ENCODE results near the gene KDM8. TPM values are rescaled to one million over a fixed set of nuclear protein-coding genes. Genes with fewer than 3 reads are reported as not detected.

KDM8 gene
- polyA plus RNA-seq, 3 donors: 0.40 to 3.3 (median 1.5) TPM

- H3K27me3 Mint-ChIP-seq (ENCODE audit: low read depth in 3 of 3): peaks cover 0 to 2% (median 1%) of the 10 kb centered on the region in 3 donors
- Histone ChIP-seq H3K4me3 (replicated peaks in 1 of 3; ENCODE audit: low read depth in 2 of 3, low read length in 3 of 3) (no peak overlapping the region), H3K9ac (ENCODE audit: insufficient read depth, low read length, poor library complexity, severe bottlenecking) (no peak overlapping the region), H3K4me2 (replicated peaks; ENCODE audit: extremely low read depth, low read length, poor library complexity, severe bottlenecking) (no peak overlapping the region), H3K36me3 (replicated peaks in 1 of 2; ENCODE audit: control insufficient read depth in 1 of 2, insufficient read depth in 2 of 2, low read length in 2 of 2) (peaks cover 27 to 57% of the 10 kb centered on the region in 2 donors), H3K79me2 (ENCODE audit: insufficient read depth, low read length) (peaks cover 5% of the 10 kb centered on the region), H3K27me3 (ENCODE audit: control insufficient read depth in 2 of 2, insufficient read depth in 2 of 2, low read length in 2 of 2) (no peaks in the 10 kb centered on the region), H2AFZ (ENCODE audit: insufficient read depth, low read depth, low read length, poor library complexity, severe bottlenecking) (no peak overlapping the region), H3K4me1 (ENCODE audit: control insufficient read depth in 1 of 2, insufficient read depth in 2 of 2, low read length in 2 of 2) (peaks cover 2 to 3% of the 10 kb centered on the region in 2 donors), H3K9me3 (replicated peaks in 1 of 2; ENCODE audit: control insufficient read depth in 1 of 2, insufficient read depth in 1 of 2, low read length in 2 of 2) (no peaks in the 10 kb centered on the region), H4K20me1 (ENCODE audit: insufficient read depth, low read length) (no peaks in the 10 kb centered on the region), H3K27ac (ENCODE audit: low read depth in 1 of 2, low read length in 2 of 2) (no peak overlapping the region)
- H3K9me3 Mint-ChIP-seq: no peaks in the 10 kb centered on the region
- no peak overlapping the region for H3K4me3 Mint-ChIP-seq
- peaks cover 32 to 54% of the 10 kb centered on the region in 2 donors for H3K36me3 Mint-ChIP-seq
- no peak overlapping the region for H3K27ac Mint-ChIP-seq
- H3K4me1 Mint-ChIP-seq: peaks cover 2% of the 10 kb centered on the region
- 97% methylated on average over 8 of the region's 8 CpGs for WGBS (ENCODE audit: insufficient coverage)
- TF ChIP-seq CTCF (IDR thresholded peaks at IDR 0.05): no peak
- DNase-seq: no peak
- intact Hi-C loops (cut with micrococcal nuclease): loop anchor here in 1 of 2 donors (10.0 kb wide), 1 partner anchor 335 kb away; the partner anchor contains the start of gene GTF3C1
Observed at GRCh38 chr16:27209591-27209990, 6.3 kb downstream of the KDM8 start.

GRCh38 chr16:27210174-27210573 lies 6.8 kb downstream of the KDM8 start:
- H3K4me1 ChIP-seq (ENCODE audit: control insufficient read depth in 1 of 2, insufficient read depth in 2 of 2, low read length in 2 of 2): no peaks in the 10 kb centered on the region
- H3K9me3 ChIP-seq (replicated peaks in 1 of 2; ENCODE audit: control insufficient read depth in 1 of 2, insufficient read depth in 1 of 2, low read length in 2 of 2): no peaks in the 10 kb centered on the region
- no peak overlapping the region for H3K4me2 ChIP-seq (replicated peaks; ENCODE audit: extremely low read depth, low read length, poor library complexity, severe bottlenecking)
- no peaks in the 10 kb centered on the region for H4K20me1 ChIP-seq (ENCODE audit: insufficient read depth, low read length)
- Mint-ChIP-seq H3K36me3 (peaks cover 38 to 59% of the 10 kb centered on the region in 2 donors), H3K27ac (peak overlapping the region in 1 of 7 donors; percentile 31), H3K9me3 (no peaks in the 10 kb centered on the region), H3K4me1 (no peaks in the 10 kb centered on the region), H3K4me3 (no peak overlapping the region), H3K27me3 (ENCODE audit: low read depth in 3 of 3) (peaks cover 0 to 2% (median 1%) of the 10 kb centered on the region in 3 donors)
- no peak for TF ChIP-seq CTCF (IDR thresholded peaks at IDR 0.05)
- H3K27me3 ChIP-seq (ENCODE audit: control insufficient read depth in 2 of 2, insufficient read depth in 2 of 2, low read length in 2 of 2): no peaks in the 10 kb centered on the region
- intact Hi-C loops (cut with micrococcal nuclease): no loop called here
- no peaks in the 10 kb centered on the region for H3K79me2 ChIP-seq (ENCODE audit: insufficient read depth, low read length)
- DNase-seq: no peak
- H2AFZ ChIP-seq (ENCODE audit: insufficient read depth, low read depth, low read length, poor library complexity, severe bottlenecking): no peak overlapping the region
- 98% methylated on average over 15 of the region's 17 CpGs for WGBS (ENCODE audit: insufficient coverage)
- H3K9ac ChIP-seq (ENCODE audit: insufficient read depth, low read length, poor library complexity, severe bottlenecking): no peak overlapping the region
- H3K27ac ChIP-seq (ENCODE audit: low read depth in 1 of 2, low read length in 2 of 2): no peak overlapping the region
- peaks cover 30 to 63% of the 10 kb centered on the region in 2 donors for H3K36me3 ChIP-seq (replicated peaks in 1 of 2; ENCODE audit: control insufficient read depth in 1 of 2, insufficient read depth in 2 of 2, low read length in 2 of 2)
- H3K4me3 ChIP-seq (replicated peaks in 1 of 3; ENCODE audit: low read depth in 2 of 3, low read length in 3 of 3): no peak overlapping the region
